H1 (cell line): ENCODE data around the gene GNG7. TPM values are rescaled to one million over a fixed set of nuclear protein-coding genes. Genes with fewer than 3 reads are reported as not detected.

ENCODE experiments used
- BRCA1 ChIP-seq: IDR thresholded peaks from 2 replicates; pipeline ENCODE4 v1.6.1; 2012; ENCODE audit warnings: low read depth, low read length, improper control_type of control experiment
- CBX5 ChIP-seq: fragments of 300-800, 300-1000 bp; sonication (generic); IDR thresholded peaks from 2 replicates; pipeline ENCODE4 v1.7.1; 2016; ENCODE audit warnings: antibody characterized with exemption, low read length, low read depth
- CHD1 ChIP-seq: IDR thresholded peaks from 2 replicates; pipeline ENCODE4 v1.6.1; 2012; ENCODE audit warnings: low read depth, low read length, improper control_type of control experiment
- CTCF ChIP-seq, 3 experiments: IDR thresholded peaks; 1 replicate in 2 of 3; 2 replicates in 1 of 3; pipeline versions ENCODE4 v1.5.1 to v1.6.1; 2011; ENCODE audit warnings: low read length in 3 of 3, mild to moderate bottlenecking in 3 of 3, inconsistent platforms in 2 of 3, low read depth in 1 of 3, moderate library complexity in 1 of 3; ENCODE audit not compliant: insufficient read depth in 1 of 3; ENCODE audit errors: control extremely low read depth in 1 of 3
- EGR1 ChIP-seq: IDR thresholded peaks from 2 replicates; pipeline ENCODE4 v1.6.1; 2011; ENCODE audit warnings: low read depth, low read length, borderline replicate concordance
- EP300 ChIP-seq, 2 experiments: IDR thresholded peaks; 1 replicate in 1 of 2; 2 replicates in 1 of 2; pipeline ENCODE4 v1.6.1; 2011 to 2012; ENCODE audit warnings: low read depth in 2 of 2, low read length in 2 of 2, mild to moderate bottlenecking in 2 of 2, borderline replicate concordance in 1 of 2, inconsistent platforms in 1 of 2, moderate library complexity in 1 of 2
- GABPA ChIP-seq: IDR thresholded peaks from 2 replicates; pipeline ENCODE4 v1.6.1; 2011; ENCODE audit warnings: mild to moderate bottlenecking, low read length, moderate library complexity, borderline replicate concordance; ENCODE audit not compliant: insufficient read depth
- HDAC2 ChIP-seq, 2 experiments: fragments of 300-600 bp in 1 of 2; sonication (generic) in 1 of 2; IDR thresholded peaks; 2 replicates each; pipeline ENCODE4 v1.6.1; 2011 to 2012; ENCODE audit warnings: low read depth in 2 of 2, low read length in 2 of 2, mild to moderate bottlenecking in 2 of 2, moderate library complexity in 2 of 2, borderline replicate concordance in 1 of 2, inconsistent platforms in 1 of 2
- HDAC6 ChIP-seq: IDR thresholded peaks from one replicate; pipeline ENCODE4 v1.7.1; 2012; ENCODE audit warnings: low read depth, mild to moderate bottlenecking, inconsistent platforms, low read length, moderate library complexity
- KDM4A ChIP-seq: IDR thresholded peaks from one replicate; pipeline ENCODE4 v1.7.1; 2012; ENCODE audit warnings: low read depth, mild to moderate bottlenecking, moderate library complexity, low read length, inconsistent platforms; ENCODE audit not compliant: severe bottlenecking
- KDM5A ChIP-seq: fragments of 200-600 bp; IDR thresholded peaks from 2 replicates; pipeline ENCODE4 v1.7.1; 2012; ENCODE audit warnings: mild to moderate bottlenecking, low read length, inconsistent platforms, mixed read lengths
- MAFK ChIP-seq: IDR thresholded peaks from 2 replicates; pipeline ENCODE4 v1.6.1; 2012; ENCODE audit warnings: low read depth, mild to moderate bottlenecking, improper control_type of control experiment, low read length
- PHF8 ChIP-seq: fragments of 200-600 bp; sonication (generic); conservative IDR thresholded peaks from 2 replicates; pipeline ENCODE4 v1.7.1; 2012; ENCODE audit warnings: low read depth, mild to moderate bottlenecking, inconsistent platforms, low read length, moderate library complexity
- POLR2AphosphoS5 ChIP-seq: IDR thresholded peaks from 2 replicates; pipeline ENCODE4 v1.6.1; 2011; ENCODE audit warnings: low read depth, low read length
- RAD21 ChIP-seq, 2 experiments: IDR thresholded peaks in 1 of 2; conservative IDR thresholded peaks in 1 of 2; 2 replicates each; pipeline ENCODE4 v1.6.1; 2011; ENCODE audit warnings: low read depth in 2 of 2, low read length in 2 of 2, improper control_type of control experiment in 1 of 2, inconsistent platforms in 1 of 2, mild to moderate bottlenecking in 1 of 2, moderate library complexity in 1 of 2
- SAP30 ChIP-seq: fragments of 300-600 bp; sonication (generic); IDR thresholded peaks from 2 replicates; pipeline ENCODE4 v1.7.1; 2012; ENCODE audit warnings: low read length, moderate library complexity, mild to moderate bottlenecking, inconsistent platforms; ENCODE audit not compliant: insufficient read depth, insufficient replicate concordance
- SP2 ChIP-seq: IDR thresholded peaks from 2 replicates; pipeline ENCODE4 v1.6.1; 2012; ENCODE audit warnings: mild to moderate bottlenecking, low read length, inconsistent platforms
- SP4 ChIP-seq: IDR thresholded peaks from 2 replicates; pipeline ENCODE4 v1.6.1; 2012; ENCODE audit warnings: low read length, inconsistent platforms
- TAF1 ChIP-seq: IDR thresholded peaks from 2 replicates; pipeline ENCODE4 v1.6.1; 2011; ENCODE audit warnings: mild to moderate bottlenecking, low read depth, low read length
- YY1 ChIP-seq: IDR thresholded peaks from 2 replicates; pipeline ENCODE4 v1.6.1; 2011; ENCODE audit warnings: low read depth, mild to moderate bottlenecking, low read length
- ZNF274 ChIP-seq: IDR thresholded peaks from 2 replicates; pipeline ENCODE4 v1.7.0; 2012; ENCODE audit warnings: low read length, borderline replicate concordance; ENCODE audit errors: extremely low read depth
- polyA plus RNA-seq, 7 experiments: library from polyadenylated mRNA; depleted of rRNA in 3 of 7; stranded (reverse) in 5 of 7; unstranded in 2 of 7; fragments of >200 nt in 5 of 7; fragments of 200-250 nt in 2 of 7; gene quantifications; 1 replicate in 5 of 7; 2 replicates in 1 of 7; 4 replicates in 1 of 7; pipeline versions ENCODE4 v1.2.1 to v1.2.3, GENCODE V29; 2011 to 2013; ENCODE audit warnings: missing spikeins in 2 of 7, mixed read lengths in 2 of 7
- total RNA-seq: library from RNA; stranded (reverse); fragmentation: NEBNext Ultra II Directional; extraction: Animal tissue kit (Norgen Biotek cat#: 25700); gene quantifications from 2 replicates; pipeline ENCODE4 v1.2.1, GENCODE V29; 2021

GNG7 gene
- total and polyA plus RNA-seq, 2 of the 8 experiments (the other 6 are each of a cell fraction or from before 2014, with no cell fraction given), result 2.8 to 7.8 TPM

GRCh38 chr19:2540646-2541454 lies 161.6 kb downstream of the GNG7 start (continued):
- TF ChIP-seq HDAC6, result no peak
- TF ChIP-seq KDM5A, result no peak
- no peak for TF ChIP-seq EGR1
- TF ChIP-seq CTCF (IDR thresholded peaks at IDR 0.05; ENCODE audit: control extremely low read depth in 1 of 3, insufficient read depth in 1 of 3, low read depth in 1 of 3, low read length in 3 of 3), result peak in 2 of 3 experiments; percentile 16 to 34; a peak in 1 of 4 replicates
- TF ChIP-seq SAP30, result peak; percentile 46
- no peak for TF ChIP-seq SP4
- TF ChIP-seq RAD21 (IDR thresholded peaks at IDR 0.05 in 1 of 2, conservative IDR thresholded peaks at IDR 0.05 in 1 of 2; ENCODE audit: low read depth in 2 of 2, low read length in 2 of 2), result peak; percentile 15 to 50; a peak in 3 of 4 replicates
- TF ChIP-seq CBX5, result no peak
- no peak for TF ChIP-seq PHF8
- no peak for TF ChIP-seq SP2
- peak; percentile 81 for TF ChIP-seq YY1
- no peak for TF ChIP-seq MAFK
- TF ChIP-seq POLR2AphosphoS5, result no peak; the same call in 1 of the 2 replicates
- TF ChIP-seq EP300 (IDR thresholded peaks at IDR 0.05; ENCODE audit: borderline replicate concordance in 1 of 2, low read depth in 2 of 2, low read length in 2 of 2), result peak in 1 of 2 experiments; percentile 92; a peak in 2 of 3 replicates
- no peak for TF ChIP-seq ZNF274
- TF ChIP-seq GABPA, result no peak
- peak in 1 of 2 experiments; percentile 95; a peak in 2 of 4 replicates for TF ChIP-seq HDAC2 (IDR thresholded peaks at IDR 0.05; ENCODE audit: borderline replicate concordance in 1 of 2, low read depth in 2 of 2, low read length in 2 of 2)
- no peak for TF ChIP-seq CHD1
- TF ChIP-seq KDM4A, result peak; percentile 50
- TF ChIP-seq BRCA1, result no peak
- peak; percentile 71 for TF ChIP-seq TAF1
